Fibroblast of upper back skin (primary cell): ENCODE results near the gene TRAPPC3L.

Experiments used
- DNase-seq: peaks from one replicate; pipeline ENCODE4 v3.0.0-alpha.2; 2013

The TRAPPC3L gene

DNA sequence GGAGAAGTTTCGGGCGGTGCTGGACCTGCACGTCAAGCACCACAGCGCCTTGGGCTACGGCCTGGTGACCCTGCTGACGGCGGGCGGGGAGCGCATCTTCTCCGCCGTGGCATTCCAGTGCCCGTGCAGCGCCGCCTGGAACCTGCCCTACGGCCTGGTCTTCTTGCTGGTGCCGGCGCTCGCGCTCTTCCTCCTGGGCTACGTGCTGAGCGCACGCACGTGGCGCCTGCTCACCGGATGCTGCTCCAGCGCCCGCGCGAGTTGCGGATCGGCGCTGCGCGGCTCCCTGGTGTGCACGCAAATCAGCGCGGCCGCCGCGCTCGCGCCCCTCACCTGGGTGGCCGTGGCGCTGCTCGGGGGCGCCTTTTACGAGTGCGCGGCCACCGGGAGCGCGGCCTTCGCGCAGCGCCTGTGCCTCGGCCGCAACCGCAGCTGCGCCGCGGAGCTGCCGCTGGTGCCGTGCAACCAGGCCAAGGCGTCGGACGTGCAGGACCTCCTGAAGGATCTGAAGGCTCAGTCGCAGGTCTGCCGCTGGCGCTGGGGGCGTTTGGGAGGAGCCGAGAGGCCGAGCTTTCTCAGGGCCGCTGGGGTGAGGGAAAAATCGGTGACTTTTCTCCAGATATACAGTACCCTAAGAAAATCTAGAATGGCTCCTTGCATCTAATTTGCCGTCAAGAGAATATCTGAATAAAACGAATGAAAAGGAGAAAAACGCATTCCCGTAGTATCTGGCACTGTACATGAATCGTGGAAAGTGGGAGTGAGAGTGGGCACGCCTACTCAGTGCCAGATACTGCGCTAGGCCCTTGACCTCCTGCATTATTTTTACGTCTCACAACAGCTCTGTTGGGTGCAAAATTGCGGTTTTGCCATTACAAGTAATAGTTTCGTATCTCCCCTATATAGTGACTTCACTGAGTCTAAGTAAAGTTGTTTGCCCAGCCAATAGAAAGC, 83.3 kb downstream of the TRAPPC3L start:
- DNase-seq, result peak; percentile 60

DNA sequence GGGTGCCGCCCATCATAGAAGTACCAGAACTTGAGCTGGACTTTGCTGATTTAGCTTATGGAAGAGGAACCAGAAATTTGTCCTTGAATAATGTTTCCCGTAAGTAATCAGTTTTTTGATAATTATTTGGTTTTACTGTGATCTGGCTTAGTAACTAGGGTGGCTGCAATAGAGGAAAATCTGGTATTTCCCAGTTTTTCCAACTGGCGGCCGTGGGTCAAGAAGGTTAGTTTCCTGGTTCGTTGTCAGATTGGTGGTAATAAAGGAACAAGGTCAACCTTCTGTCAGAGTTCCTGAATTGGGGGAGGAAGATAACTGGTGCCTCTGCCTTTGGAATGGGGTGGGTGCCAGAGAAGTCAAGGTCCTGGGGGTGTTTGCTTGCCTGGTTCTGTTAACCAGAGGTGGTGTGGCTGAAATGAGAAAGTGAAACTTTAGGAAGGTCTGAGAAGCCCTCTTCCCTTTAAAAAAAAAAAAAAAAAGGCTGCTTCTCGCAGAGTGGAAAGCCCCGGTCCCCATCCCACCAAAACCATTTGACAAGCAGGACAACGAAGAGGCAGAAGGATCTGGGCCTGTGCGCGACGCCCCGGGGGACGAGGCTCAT, 84.1 kb downstream of the TRAPPC3L start, which contains the start of gene CALHM6:
CALHM6 (plus strand) TSS at position 45 of the 601 bp plus-strand sequence; CDS start at position 600, 555 bp downstream.
- no peak for DNase-seq

- no peak for DNase-seq
Observed at GRCh38 chr6:116459927-116460326, 85.6 kb downstream of the TRAPPC3L start.

DNA sequence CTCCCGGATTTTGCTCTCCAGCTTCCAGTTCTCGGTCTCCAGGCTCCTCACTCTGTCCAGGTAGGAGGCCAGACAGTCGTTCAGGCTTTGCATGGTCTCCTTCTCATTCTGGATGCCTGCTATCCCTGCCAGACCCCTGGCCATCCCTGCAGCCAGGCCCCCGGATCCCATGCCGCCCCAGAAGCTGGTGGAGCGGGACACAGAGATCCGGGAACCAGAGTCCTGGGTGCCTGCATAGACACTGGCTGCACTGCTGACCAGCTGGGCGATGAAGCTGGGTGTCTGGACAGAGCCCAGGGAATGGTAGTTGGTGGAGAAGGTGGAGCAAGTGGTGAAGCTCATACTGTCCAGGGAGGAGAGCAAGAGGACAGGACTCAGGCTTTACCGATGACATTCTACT, 87.2 kb downstream of the TRAPPC3L start:
- no peak for DNase-seq

DNA sequence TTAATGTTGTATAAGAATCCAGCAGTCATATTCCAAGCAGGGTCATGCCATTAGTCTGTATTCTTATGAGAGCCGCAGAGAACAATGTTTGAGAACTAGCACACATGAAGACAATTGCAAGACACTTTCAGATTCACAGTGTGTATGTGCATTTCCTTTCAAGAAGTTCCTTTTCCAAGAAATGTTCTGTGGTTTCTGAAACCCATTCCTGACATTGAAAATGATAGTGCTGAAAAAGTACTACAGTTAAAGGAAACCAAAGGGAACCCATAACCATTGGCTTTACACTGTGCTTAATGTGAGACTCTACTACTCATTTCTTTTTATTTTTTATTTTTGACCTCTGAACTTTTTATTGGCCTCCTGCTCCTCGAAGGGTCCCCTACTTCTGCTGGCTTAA, 88.6 kb downstream of the TRAPPC3L start:
- no peak for DNase-seq

GRCh38 chr6:116456106-116456505, 89.4 kb downstream of the TRAPPC3L start:
- no peak for DNase-seq

GRCh38 chr6:116452531-116452930, 93.0 kb downstream of the TRAPPC3L start:
- DNase-seq, result no peak

GRCh38 chr6:116451916-116452315, 93.6 kb downstream of the TRAPPC3L start:
- no peak for DNase-seq

DNA sequence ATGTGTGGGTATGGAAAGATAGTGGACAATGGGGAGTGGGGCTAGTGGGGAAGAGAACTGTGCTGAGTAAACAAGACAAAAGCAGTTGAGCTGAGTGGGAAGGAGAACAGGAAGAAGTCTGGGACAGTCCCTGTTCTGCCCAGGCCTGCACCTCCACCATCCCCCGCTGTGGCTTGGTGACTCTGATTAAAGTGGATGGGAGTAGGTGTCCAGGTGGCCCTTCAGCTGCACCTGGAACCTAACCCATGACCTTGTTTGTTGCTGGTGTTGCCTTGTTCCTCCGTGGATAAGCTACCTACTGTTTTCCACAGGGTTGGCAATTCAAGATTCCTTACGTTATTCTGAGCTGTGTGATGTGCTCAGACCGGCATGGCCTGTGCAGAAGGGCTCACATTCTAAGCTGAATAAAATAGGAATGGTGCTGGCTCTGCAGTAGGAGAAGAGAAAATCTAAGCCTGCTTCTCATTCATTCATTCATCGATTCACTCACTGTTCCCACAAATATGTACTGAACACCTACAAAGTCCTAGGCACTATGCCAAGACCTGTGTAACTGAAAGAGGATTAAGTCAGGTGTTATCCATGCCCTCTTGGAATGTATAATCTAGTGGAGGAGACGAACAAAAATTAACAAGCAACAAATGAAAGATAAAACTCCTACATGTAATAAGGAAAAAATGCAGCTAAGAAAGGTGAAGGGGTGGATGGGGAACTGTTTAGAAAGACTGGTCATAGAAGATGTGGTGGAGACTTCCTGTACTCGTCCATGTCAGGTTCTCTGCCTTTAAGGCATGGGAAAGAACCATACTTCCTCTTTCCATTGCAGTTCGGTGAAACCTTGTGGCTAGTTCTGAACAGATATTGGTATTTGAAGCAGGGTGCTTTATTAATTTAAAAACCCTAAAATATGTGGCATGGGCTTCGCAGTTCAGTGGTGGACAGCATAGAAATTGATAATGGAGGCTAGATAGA, 94.4 kb downstream of the TRAPPC3L start:
- no peak for DNase-seq

DNA sequence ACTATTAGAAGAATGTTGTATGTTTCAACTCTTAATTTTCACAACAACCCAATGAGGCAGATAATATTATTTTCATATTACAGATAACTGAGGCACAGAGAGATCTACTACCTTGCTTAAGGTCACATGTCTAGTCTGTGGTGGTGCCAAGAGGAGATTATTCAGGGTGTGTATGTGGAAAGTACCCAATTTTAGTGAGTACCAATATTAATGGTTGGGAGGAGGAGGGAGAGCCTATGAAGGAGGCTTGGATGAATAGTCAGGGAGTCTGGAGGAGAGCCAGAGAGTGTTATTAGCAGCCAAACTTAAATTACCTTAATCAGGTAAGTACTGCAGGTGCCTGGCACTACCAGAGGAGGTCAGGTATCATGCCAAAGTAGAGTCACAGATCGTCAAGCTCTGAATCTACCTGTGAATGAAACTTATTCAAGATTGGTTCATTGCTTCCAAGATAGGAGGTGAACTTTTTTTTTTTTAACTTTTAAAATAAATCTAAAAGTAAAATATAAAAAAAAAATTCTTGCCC, 95.2 kb downstream of the TRAPPC3L start:
- DNase-seq, result no peak

DNA sequence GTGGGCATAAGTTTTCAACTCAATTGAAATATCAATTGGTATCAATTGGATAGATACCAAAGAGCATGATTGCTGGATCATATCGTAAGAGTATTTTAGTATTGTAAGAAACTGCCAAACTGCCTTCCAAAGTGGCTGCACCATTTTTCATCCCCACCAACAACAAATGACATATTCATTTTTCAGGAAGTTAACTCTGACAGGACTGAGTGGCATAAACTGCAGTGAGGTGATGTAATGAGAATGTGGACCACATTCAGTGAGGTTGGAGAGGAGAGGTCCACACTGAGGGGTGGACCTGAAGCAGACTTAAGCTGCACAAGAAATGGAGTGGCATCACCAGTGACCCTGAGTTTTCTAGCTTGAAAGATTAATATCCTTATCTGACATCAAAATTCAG, 95.9 kb downstream of the TRAPPC3L start:
- no peak for DNase-seq

GRCh38 chr6:116447496-116448011, 97.9 kb downstream of the TRAPPC3L start:
- DNase-seq, result peak; percentile 99

DNA sequence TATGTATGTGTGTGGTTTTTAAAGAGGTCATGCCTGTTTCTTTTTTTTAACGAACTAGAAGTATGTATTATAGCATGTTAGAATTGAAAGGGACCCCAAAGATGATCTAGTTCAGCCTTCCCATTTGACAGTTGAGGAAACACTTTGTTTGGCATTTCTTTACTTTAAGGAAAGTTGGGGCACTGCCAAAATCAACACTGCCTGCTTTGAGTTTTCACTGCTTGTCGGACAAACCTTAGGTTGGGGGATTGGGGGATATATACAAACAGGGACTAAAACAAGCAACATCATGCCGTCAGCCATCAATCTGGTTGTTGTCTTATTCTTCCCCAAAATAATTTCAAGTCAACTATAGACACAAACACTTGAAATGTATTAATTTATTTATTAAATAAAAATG, 98.4 kb downstream of the TRAPPC3L start:
- DNase-seq, result no peak

DNA sequence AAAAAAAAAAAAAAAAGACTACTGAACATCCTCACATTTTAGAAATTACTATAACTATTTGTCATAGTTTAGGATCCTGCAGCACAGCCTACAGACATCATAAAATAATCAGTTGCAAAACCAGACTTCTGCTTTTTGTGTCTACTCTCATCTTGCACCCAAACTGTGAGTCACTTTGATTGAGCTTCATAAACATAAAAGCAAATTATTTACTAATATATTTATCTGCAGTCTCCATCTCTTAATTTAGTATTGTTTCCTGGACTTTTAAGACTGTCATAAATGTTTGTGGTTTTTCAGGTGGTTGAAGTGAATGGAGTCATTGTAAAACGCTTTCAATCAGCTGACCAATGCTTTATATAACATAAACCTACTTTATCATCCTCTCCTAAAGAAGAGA, 99.1 kb downstream of the TRAPPC3L start:
- peak; percentile 58 for DNase-seq

- no peak for DNase-seq
Observed at GRCh38 chr6:116445102-116445501, 100.4 kb downstream of the TRAPPC3L start.
